Activated B cell treated with CpG ODN at 0.5 μM for 24 hours (primary cell): Measurements from ENCODE around the gene CNGB1. TPM values are rescaled to one million over a fixed set of nuclear protein-coding genes. Genes with fewer than 3 reads are reported as not detected.
"Not testable (repeated sequence)": the region's sequence is repeated elsewhere in the genome, so short reads cannot be mapped to it uniquely, and the experiment has no call there.

ENCODE experiments used
- ATAC-seq: fragments of 200-7000 bp; cut with Tn5 transposase; one replicate; pipeline ENCODE4 v1.10.0; 2021; ENCODE audit warnings: low read depth, mild to moderate bottlenecking, moderate library complexity
- CTCF ChIA-PET: fragments of 350-600 bp; sonication (Branson Sonifier 250); formaldehyde crosslinking; loops from one replicate; lab custom pipeline; 2021; ENCODE audit warnings: antibody characterized with exemption; lab: Charles Lee
- POLR2A ChIA-PET: fragments of 350-600 bp; sonication (Branson Sonifier 250); formaldehyde crosslinking; loops from one replicate; lab custom pipeline; 2021; ENCODE audit warnings: antibody characterized with exemption; lab: Charles Lee
- DNase-seq: peaks from one replicate; pipeline ENCODE4 v3.0.0; 2022
- H3K27ac Mint-ChIP-seq: one replicate; pipeline ENCODE4 v1.8.0; 2020; ENCODE audit warnings: mixed read lengths
- H3K27me3 Mint-ChIP-seq: one replicate; pipeline ENCODE4 v1.8.0; 2021; ENCODE audit warnings: mixed read lengths
- H3K36me3 Mint-ChIP-seq: one replicate; pipeline ENCODE4 v1.8.0; 2021; ENCODE audit warnings: low read depth, mixed read lengths
- H3K4me1 Mint-ChIP-seq: one replicate; pipeline ENCODE4 v1.8.0; 2021; ENCODE audit warnings: mixed read lengths
- H3K4me3 Mint-ChIP-seq: one replicate; pipeline ENCODE4 v1.8.0; 2020; ENCODE audit warnings: mild to moderate bottlenecking, mixed read lengths
- H3K9me3 Mint-ChIP-seq: one replicate; pipeline ENCODE4 v1.8.0; 2020; ENCODE audit warnings: mixed read lengths
- intact Hi-C: fragments of 100-400 bp; cut with micrococcal nuclease; formaldehyde crosslinking; loops from one replicate; pipeline ENCODE4 v1.15.1; 2024
- total RNA-seq: library from RNA; stranded (reverse); gene quantifications from 2 replicates; pipeline ENCODE4 v1.2.3, GENCODE V29; 2022
- TF ChIP-seq, protein P1 (sequence below): fragments of 200-600 bp; IDR thresholded peaks from one replicate; pipeline ENCODE4 v1.8.0; 2022; ENCODE audit warnings: antibody characterized with exemption, mild to moderate bottlenecking

Gene CNGB1
- total RNA-seq, 1 donor from 2014 or later: not detected

DNA sequence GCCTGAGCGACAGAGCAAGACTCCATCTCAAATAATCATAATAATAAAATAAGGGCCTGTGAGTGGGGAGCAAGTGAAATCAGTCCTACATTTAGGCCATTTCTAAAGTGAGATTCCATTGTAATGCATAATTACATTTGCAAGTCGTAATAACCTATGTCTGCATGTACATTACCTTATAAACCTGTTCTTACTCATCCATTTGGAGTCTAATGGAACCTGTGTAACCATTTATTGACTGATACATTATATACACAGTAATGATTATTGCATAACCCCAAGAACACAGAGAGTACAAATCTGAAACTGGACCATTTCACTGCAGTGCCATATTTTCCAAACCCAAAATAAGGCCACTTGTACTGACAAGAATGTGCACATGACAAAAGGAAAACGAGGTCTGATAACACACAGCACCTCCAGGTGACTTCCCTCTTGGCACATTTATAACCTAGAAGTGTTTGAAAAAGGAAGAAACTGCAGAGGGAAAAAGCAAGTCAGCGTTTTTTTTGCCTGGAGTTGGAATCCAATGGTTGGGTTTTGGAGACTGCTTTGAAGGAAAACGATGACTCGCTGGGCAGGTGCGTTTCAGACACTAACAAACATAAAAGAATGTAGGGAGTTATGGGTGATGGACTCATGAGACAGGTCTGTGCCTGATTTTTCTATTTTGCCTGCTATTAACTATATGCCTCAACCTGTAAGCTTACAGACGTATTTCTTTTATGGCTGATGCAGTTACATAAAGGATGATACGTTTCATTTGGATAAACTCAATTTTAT lies 105.0 kb downstream of the CNGB1 start:
- DNase-seq (no peak), ATAC-seq (no peak)
- ChIA-PET POLR2A (no interaction called here), CTCF (no interaction called here)
- intact Hi-C loops: loop anchor here (1.0 kb wide), 1 partner anchor 12 kb away; no protein-coding TSS in a partner anchor
- TF ChIP-seq, protein P1, sequence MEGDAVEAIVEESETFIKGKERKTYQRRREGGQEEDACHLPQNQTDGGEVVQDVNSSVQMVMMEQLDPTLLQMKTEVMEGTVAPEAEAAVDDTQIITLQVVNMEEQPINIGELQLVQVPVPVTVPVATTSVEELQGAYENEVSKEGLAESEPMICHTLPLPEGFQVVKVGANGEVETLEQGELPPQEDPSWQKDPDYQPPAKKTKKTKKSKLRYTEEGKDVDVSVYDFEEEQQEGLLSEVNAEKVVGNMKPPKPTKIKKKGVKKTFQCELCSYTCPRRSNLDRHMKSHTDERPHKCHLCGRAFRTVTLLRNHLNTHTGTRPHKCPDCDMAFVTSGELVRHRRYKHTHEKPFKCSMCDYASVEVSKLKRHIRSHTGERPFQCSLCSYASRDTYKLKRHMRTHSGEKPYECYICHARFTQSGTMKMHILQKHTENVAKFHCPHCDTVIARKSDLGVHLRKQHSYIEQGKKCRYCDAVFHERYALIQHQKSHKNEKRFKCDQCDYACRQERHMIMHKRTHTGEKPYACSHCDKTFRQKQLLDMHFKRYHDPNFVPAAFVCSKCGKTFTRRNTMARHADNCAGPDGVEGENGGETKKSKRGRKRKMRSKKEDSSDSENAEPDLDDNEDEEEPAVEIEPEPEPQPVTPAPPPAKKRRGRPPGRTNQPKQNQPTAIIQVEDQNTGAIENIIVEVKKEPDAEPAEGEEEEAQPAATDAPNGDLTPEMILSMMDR: no peak
- Mint-ChIP-seq H3K36me3 (no peaks in the 10 kb centered on the region), H3K4me3 (no peak overlapping the region), H3K27ac (no peak overlapping the region), H3K4me1 (no peaks in the 10 kb centered on the region), H3K27me3 (peaks cover 17% of the 10 kb centered on the region), H3K9me3 (no peaks in the 10 kb centered on the region)

DNA sequence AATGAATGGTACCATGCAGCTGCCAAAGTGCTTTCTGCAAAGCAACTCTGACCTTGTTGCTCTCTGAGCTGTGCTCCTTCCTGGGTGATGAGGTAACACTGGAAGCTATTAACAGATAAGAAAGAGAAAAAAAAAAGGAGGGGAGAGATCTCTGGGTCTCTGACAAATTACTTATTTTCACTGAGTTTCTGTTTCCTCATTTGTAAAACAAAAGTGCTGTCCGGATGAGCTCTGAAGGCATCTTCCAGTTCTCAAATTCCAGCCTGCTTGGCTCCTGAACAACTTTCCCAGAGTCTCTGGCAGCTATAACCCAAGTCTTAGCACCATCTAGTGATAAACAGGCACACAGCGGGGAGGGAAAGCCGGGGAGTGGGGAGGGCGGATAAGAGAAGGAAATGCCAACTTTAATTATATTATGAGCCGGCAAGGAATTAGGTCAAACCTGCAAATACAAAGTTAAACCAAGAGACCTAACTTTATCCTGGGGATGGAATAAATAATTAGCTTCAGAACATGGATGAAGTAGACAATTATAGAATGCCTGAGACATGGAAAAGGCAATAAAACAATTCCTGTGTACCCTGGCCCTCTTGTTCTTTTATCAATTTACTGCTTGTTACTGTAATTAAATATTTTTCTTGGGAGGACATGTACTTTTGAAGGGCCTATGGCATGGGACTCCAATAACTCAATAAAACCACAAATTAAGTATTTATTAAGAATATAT lies 107.3 kb downstream of the CNGB1 start:
- Mint-ChIP-seq H3K27ac (no peak overlapping the region), H3K4me1 (no peaks in the 10 kb centered on the region), H3K27me3 (peaks cover 21% of the 10 kb centered on the region), H3K9me3 (no peaks in the 10 kb centered on the region), H3K36me3 (no peaks in the 10 kb centered on the region), H3K4me3 (no peak overlapping the region)
- POLR2A ChIA-PET: no interaction called here
- CTCF ChIA-PET: no interaction called here
- intact Hi-C loops: no loop called here
- DNase-seq (no peak), ATAC-seq (no peak)
- TF ChIP-seq, protein P1: no peak

DNA sequence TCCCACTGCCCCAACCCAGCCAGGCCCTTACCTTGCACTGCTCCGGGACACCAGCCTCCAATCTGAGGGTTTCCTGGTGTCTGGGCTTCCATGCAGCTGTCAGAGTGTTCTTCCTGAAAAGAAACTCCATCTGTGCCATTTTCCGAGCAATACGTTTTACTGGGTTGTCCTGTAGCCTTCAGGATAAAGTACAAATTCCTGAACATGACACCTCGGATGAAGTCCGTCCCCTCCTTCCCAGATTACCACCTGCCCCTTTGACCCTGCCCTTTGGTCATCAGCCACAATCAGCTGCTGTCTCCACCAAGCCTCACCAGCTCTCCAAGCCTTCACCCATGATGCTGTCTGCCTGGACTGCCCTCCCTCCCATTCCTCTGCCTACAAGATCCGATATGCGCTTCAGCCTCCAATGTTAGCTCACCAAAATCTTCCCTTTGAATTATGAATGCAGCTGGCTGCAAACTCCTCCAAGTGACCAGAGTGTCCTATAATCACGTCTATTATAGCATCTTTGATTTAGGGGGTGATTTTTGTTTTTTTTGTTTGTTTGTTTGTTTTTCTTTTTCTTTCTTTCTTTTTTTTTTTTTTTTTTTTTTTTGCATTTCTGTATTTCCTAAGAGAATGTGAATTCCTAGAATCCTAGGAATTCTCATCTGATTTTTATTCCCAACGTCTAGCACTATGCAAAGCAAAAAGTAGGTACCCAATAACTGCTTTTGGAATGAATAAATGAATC lies 108.1 kb downstream of the CNGB1 start:
- no peak overlapping the region for H3K4me3 Mint-ChIP-seq
- H3K4me1 Mint-ChIP-seq: no peaks in the 10 kb centered on the region
- no peak overlapping the region for H3K27ac Mint-ChIP-seq
- DNase-seq: no peak
- TF ChIP-seq, protein P1: no peak
- intact Hi-C loops: no loop called here
- CTCF ChIA-PET: no interaction called here
- no peaks in the 10 kb centered on the region for H3K36me3 Mint-ChIP-seq
- no peak for ATAC-seq
- peaks cover 27% of the 10 kb centered on the region for H3K27me3 Mint-ChIP-seq
- H3K9me3 Mint-ChIP-seq: no peaks in the 10 kb centered on the region
- POLR2A ChIA-PET: no interaction called here

DNA sequence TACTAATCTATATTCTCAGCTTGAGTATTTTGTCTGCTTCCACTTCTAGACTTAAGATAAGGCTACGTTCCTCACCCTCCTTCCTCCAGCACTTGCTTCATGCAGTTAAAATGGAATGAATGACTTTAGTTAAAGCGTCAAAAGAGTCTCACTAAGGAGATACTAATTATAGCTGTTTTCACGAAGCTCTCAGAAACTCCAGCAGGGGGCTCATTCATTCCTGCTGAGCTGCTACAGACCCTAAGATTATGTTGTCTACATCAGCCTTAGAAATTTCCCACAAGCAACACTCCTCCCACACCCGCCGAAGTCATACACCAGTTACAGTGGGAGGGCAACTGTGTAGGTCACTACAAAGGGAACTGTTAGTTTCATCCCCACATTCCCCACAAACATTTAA lies 111.6 kb downstream of the CNGB1 start:
- CTCF ChIA-PET: no interaction called here
- TF ChIP-seq, protein P1: no peak
- H3K4me3 Mint-ChIP-seq: no peak overlapping the region

DNA sequence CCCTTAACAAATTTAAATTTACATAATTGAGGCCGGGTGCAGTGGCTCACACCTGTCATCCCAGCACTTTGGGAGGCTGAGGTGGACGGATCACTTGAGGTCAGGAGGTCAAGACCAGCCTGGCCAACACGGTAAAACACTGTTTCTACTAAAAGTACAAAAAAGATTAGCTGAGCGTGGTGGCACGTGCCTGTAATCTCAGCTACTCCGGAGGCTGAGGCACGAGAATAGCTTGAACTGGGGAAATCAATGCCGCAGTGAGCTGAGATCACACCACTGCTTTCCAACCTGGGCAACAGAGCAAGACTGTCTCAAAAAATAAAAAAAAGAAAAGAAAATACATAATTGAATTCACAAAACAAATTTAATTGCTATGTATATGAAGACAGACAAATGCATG lies 112.3 kb downstream of the CNGB1 start:
- peaks cover 2% of the 10 kb centered on the region for H3K9me3 Mint-ChIP-seq
- no peak for DNase-seq
- ChIA-PET CTCF (no interaction called here), POLR2A (no interaction called here)
- intact Hi-C loops: no loop called here
- no peak for ATAC-seq
- no peaks in the 10 kb centered on the region for H3K4me1 Mint-ChIP-seq
- H3K4me3 Mint-ChIP-seq: no peak overlapping the region
- H3K27me3 Mint-ChIP-seq: peaks cover 22% of the 10 kb centered on the region
- H3K27ac Mint-ChIP-seq: no peak overlapping the region
- no peaks in the 10 kb centered on the region for H3K36me3 Mint-ChIP-seq
- TF ChIP-seq, protein P1: no peak

More for the DNA sequence above, 111.6 kb downstream of the CNGB1 start:
- ATAC-seq (no peak), DNase-seq (no peak)
- H3K27ac Mint-ChIP-seq: no peak overlapping the region
- intact Hi-C loops: no loop called here
- no peaks in the 10 kb centered on the region for H3K4me1 Mint-ChIP-seq
- peaks cover 2% of the 10 kb centered on the region for H3K9me3 Mint-ChIP-seq
- peaks cover 24% of the 10 kb centered on the region for H3K27me3 Mint-ChIP-seq
- POLR2A ChIA-PET: no interaction called here
- H3K36me3 Mint-ChIP-seq: no peaks in the 10 kb centered on the region

DNA sequence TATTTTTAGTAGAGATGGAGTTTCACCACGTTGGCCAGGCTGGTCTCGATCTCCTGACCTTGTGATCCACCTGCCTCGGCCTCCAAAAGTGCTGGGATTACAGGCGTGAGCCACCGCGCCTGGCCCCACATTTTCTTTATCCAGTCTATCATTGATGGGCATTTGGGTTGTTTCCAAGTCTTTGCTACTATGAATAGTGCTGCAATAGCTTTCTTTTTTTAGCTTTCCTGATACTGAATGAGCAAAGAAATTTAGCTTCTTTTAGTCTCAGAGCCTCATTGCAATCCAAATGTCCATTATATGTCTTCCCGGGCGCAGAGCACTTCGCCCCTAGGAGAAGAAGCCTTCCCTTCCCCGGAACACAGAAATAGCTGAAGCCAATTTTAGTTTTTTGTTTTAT lies 112.9 kb downstream of the CNGB1 start:
- POLR2A ChIA-PET, intact Hi-C loops, H3K4me3 Mint-ChIP-seq, CTCF ChIA-PET, H3K9me3 Mint-ChIP-seq, H3K27ac Mint-ChIP-seq, H3K36me3 Mint-ChIP-seq, DNase-seq, H3K4me1 Mint-ChIP-seq, ATAC-seq: not testable (repeated sequence)
- H3K27me3 Mint-ChIP-seq: peaks cover 18% of the 10 kb centered on the region
